IPS DF 6.9 (cell line): Measurements from ENCODE around the gene KPNA6.

Source experiments
- DNase-seq: peaks from one replicate; pipeline ENCODE4 v3.0.0-alpha.2; 2013; ENCODE audit warnings: low read depth, low spot score
- H3K27ac ChIP-seq: one replicate; pipeline ENCODE4 v1.5.1; 2013; ENCODE audit warnings: low read length, control low read depth
- H3K27me3 ChIP-seq: 2 replicates; pipeline ENCODE4 v1.6.1; 2013; ENCODE audit warnings: mild to moderate bottlenecking, low read length; ENCODE audit not compliant: control insufficient read depth, insufficient read depth
- H3K36me3 ChIP-seq: 2 replicates; pipeline ENCODE4 v1.6.1; 2013; ENCODE audit warnings: low read length; ENCODE audit not compliant: control insufficient read depth, insufficient read depth
- H3K4me1 ChIP-seq: 2 replicates; pipeline ENCODE4 v1.6.1; 2013; ENCODE audit warnings: low read length; ENCODE audit not compliant: control insufficient read depth, insufficient read depth
- H3K4me3 ChIP-seq: 2 replicates; pipeline ENCODE4 v1.5.1; 2013; ENCODE audit warnings: mild to moderate bottlenecking, low read length
- H3K9me3 ChIP-seq: 2 replicates; pipeline ENCODE4 v1.6.1; 2013; ENCODE audit warnings: low read length, inconsistent platforms; ENCODE audit not compliant: control insufficient read depth, insufficient read depth
- WGBS: extraction: QIAGEN DNeasy Blood & Tissue Kit; methylation state at CpG from one replicate; pipeline ENCODE4 v1.1.7; 2013; ENCODE audit warnings: mixed read lengths, missing lambda C conversion rate; ENCODE audit not compliant: insufficient read length, insufficient coverage; 5-methylcytosine and 5-hydroxymethylcytosine counted together

The KPNA6 gene

DNA sequence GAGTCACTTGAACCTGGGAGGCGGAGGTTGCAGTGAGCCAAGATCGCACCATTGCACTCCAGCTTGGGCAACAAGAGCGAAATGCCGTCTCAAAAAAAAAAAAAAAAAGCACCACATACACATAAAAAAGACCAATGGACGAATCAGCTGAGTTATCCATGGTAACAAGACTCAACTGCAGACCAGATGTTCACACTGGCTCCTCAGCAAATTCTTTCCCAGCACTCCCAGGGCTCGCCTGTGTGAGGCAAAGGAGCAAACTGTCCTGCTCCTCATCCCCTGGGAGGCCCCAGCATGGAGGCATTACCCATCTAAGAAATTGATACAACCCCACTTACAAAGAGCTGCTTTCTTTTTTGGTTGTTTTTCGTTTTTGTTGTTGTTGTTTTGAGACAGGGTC lies 111.2 kb downstream of the KPNA6 start:
- Histone ChIP-seq H3K36me3 (peaks cover 11% of the 10 kb centered on the region), H3K4me3 (no peak overlapping the region), H3K9me3 (no peaks in the 10 kb centered on the region), H3K27ac (no peak overlapping the region), H3K4me1 (no peaks in the 10 kb centered on the region), H3K27me3 (no peaks in the 10 kb centered on the region)
- WGBS, result no CpG with 5 or more reads among the region's 7 CpGs
- DNase-seq, result no peak

DNA sequence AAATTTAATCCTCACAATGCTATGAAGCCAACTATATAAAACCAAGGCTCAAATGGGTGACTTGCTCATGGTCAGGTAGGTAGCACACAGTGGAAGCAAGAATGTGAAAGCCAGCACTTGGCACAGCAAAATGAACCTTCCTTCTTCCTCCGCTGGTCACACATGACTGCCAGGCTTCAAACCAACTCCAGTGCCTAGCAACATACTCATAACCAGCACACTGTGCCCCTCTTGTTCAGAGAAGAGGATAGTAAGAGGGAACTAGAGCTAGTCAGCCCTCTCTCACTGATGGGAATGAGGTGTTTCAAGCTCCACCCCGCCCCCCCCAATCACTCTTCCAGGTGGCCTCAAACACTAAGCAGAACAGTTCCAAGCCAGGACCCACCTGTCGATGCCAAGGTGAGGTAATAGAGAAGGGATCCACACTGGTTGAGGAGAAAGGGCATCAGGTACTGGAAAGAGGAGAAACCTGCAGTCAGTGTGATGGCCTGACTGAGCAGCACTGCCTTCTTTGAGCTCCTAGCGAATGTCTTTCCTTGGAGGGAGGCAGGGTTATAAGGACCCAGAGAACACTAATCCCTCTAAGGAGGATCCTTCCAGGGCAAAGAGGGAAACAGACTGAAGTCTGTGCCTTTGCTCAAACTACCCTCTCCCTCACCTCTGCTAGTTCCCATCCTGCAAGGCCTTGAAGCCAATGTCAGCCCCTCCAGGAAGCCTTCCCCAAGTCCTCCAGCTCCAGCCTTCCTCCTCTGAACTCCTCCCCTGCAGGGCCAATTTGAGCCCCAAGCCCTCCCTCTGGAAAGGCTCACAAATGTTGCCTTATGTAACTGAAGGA lies 113.1 kb downstream of the KPNA6 start:
- H3K4me1 ChIP-seq, result no peaks in the 10 kb centered on the region
- H3K36me3 ChIP-seq, result peaks cover 9% of the 10 kb centered on the region
- H3K4me3 ChIP-seq, result peak overlapping the region; percentile 92; the same call in 1 of the 2 replicates
- WGBS, result no CpG with 5 or more reads among the region's 4 CpGs
- H3K27me3 ChIP-seq, result no peaks in the 10 kb centered on the region
- DNase-seq, result no peak
- no peaks in the 10 kb centered on the region for H3K9me3 ChIP-seq
- no peak overlapping the region for H3K27ac ChIP-seq

DNA sequence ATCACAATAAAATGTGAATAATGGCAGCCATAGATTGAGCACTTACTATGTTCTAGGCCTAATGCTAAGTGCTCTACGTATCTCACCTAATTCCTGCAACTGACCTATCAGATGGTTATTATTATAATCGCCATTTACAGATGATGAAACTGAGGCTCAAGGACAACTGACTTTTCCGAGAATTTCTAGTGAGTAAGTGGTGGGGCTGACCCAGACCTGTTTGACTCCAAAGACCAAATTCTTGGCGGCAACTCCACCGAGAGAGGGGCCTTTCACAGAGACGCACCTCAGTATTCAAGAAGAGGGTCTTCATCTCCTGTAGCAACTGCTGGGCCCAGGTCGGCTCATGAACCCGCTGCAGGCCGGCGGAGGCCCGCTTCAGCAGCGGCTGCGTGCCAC lies 113.7 kb downstream of the KPNA6 start:
- Histone ChIP-seq H3K27ac (no peak overlapping the region), H3K36me3 (peaks cover 12% of the 10 kb centered on the region), H3K27me3 (no peaks in the 10 kb centered on the region), H3K9me3 (no peaks in the 10 kb centered on the region), H3K4me3 (peak overlapping the region; percentile 92; the same call in 1 of the 2 replicates), H3K4me1 (no peaks in the 10 kb centered on the region)
- WGBS, result no CpG with 5 or more reads among the region's 13 CpGs
- DNase-seq, result no peak

DNA sequence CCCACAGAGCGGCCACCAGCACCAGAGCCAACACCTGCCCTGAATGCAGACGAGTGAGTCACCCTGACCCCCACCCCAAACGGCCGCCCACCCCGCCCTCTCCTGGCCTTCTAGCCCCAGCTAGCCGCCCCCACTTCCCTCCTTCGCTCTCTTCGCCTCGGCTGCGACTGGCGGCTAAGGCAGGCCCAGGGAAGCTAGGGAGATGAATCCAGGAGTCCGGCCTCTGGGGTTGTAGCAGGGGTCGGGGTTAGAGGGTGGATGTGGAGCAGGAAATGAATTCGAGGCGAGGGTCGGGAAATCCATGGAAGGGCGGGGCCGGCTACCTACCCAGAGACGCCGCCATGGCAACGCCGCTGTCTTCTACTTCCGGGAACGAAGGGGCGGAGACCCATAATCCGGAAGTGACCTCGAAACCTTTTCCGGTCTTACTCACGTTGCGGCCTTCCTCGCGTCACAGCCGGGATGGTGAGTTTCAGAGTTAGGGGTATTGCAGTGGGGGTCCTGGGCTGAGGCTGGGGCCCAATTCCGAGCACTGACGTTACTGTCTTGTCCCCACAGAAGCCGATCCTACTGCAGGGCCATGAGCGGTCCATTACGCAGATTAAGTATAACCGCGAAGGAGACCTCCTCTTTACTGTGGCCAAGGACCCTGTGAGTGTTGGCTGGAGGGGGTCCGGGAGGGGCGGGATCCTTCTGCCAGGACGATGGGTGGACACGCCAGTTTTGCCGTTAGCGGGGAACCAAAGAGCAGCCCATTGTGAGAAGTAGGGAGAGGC lies 114.3 kb downstream of the KPNA6 start, which contains the start of the genes EIF3I and TMEM234:
EIF3I (plus strand) TSS at position 428 of the 776 bp plus-strand sequence; CDS start at position 463, 35 bp downstream.
TMEM234 (minus strand) TSS at position 374 of the 776 bp plus-strand sequence; CDS start at position 343, 31 bp downstream.
- no peaks in the 10 kb centered on the region for H3K27me3 ChIP-seq
- no peak within 1 kb of the TSS for H3K27ac ChIP-seq
- peak; percentile 87 for DNase-seq
- no CpG with 5 or more reads among the region's 46 CpGs for WGBS
- peaks cover 9% of the 10 kb centered on the region for H3K36me3 ChIP-seq
- peak within 1 kb of the TSS; percentile 92 for H3K4me3 ChIP-seq
- no peaks in the 10 kb centered on the region for H3K4me1 ChIP-seq
- H3K9me3 ChIP-seq, result no peaks in the 10 kb centered on the region

DNA sequence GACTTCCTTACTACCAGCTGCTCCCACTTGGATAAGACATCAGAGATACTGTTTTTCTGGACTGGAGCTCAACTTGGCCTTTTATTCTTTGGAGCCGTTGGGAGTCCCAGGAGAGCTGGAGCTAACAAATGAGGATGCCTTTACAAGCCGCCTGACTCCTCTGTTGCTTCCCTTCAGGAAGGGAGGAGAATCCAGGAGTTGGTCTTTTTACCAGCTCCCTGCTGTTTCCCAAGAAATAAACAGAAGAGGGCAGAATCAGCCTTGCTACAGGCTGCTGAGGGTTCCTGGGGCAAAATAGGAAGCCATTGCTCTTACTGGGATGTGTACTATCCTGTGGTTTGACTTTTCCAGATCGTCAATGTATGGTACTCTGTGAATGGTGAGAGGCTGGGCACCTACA lies 115.8 kb downstream of the KPNA6 start:
- no peaks in the 10 kb centered on the region for H3K4me1 ChIP-seq
- H3K27me3 ChIP-seq, result no peaks in the 10 kb centered on the region
- no peak for DNase-seq
- no peaks in the 10 kb centered on the region for H3K9me3 ChIP-seq
- no peak overlapping the region for H3K4me3 ChIP-seq
- H3K27ac ChIP-seq, result no peak overlapping the region
- H3K36me3 ChIP-seq, result peaks cover 16% of the 10 kb centered on the region
- no CpG with 5 or more reads among the region's 3 CpGs for WGBS

DNA sequence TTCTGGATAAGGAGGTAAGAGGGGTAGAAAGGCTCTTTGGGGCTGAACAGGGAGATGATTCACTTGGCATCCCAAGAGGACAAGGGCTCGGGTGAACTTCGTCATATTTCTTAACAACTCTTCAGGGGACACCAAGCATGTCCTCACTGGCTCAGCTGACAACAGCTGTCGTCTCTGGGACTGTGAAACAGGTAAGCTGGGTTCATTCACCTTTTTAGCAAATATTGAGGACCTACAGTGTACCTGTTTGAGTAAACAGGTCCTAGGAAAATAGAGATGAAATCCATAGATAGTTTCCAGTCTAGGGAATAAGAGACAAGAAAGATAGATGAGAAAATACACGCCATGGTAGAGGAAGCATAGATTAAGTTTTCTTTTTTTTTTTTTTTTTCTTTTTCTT lies 116.4 kb downstream of the KPNA6 start:
- Histone ChIP-seq H3K4me3 (no peak overlapping the region), H3K4me1 (no peaks in the 10 kb centered on the region), H3K27me3 (no peaks in the 10 kb centered on the region), H3K9me3 (no peaks in the 10 kb centered on the region), H3K27ac (no peak overlapping the region), H3K36me3 (peaks cover 20% of the 10 kb centered on the region)
- no CpG with 5 or more reads among the region's 4 CpGs for WGBS
- no peak for DNase-seq
